GM12874 (cell line): ENCODE data around the gene DNAJB8.

ENCODE experiments used
- CTCF ChIP-seq: IDR thresholded peaks from 2 replicates; pipeline ENCODE4 v1.5.1; 2011; ENCODE audit warnings: low read depth, mild to moderate bottlenecking, control low read depth, low read length, moderate library complexity; ENCODE audit not compliant: insufficient read depth

DNAJB8 gene

GRCh38 chr3:128426128-128426921 lies 40.4 kb downstream of the DNAJB8 start:
- TF ChIP-seq CTCF = peak; percentile 93

- TF ChIP-seq CTCF = no peak
Observed at GRCh38 chr3:128425846-128426127, 40.9 kb downstream of the DNAJB8 start.

- no peak for TF ChIP-seq CTCF
Observed at GRCh38 chr3:128425142-128425845, 41.4 kb downstream of the DNAJB8 start.

DNA sequence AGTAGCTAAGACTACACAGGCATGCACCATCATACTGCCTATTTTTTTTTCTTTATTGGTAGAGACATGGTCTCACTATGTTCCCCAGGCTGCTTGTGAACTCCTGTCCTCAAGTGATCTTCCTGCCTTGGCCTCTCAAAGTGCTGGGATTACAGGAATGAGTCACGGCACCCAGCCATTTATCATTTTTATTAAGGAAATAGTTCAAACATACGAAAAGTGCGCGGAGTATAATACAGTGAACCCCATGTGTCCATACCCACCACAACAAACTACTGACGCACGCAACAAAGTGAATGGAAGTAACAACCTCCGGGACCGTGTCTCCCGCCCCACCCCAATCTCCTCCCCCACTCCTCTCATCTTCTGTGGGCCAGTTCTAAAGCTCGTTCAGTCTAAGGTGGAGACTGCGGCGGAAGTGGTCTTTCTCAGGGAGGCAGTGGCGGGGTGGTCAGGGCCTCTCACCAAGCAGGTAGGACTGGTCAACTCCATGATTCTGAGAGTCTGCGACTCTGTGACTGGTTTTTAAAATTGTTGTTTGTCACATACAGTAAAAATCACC lies 42.1 kb downstream of the DNAJB8 start:
- TF ChIP-seq CTCF = no peak

- no peak for TF ChIP-seq CTCF
Observed at GRCh38 chr3:128423525-128424147, 43.1 kb downstream of the DNAJB8 start.

- no peak for TF ChIP-seq CTCF
Observed at GRCh38 chr3:128422762-128423524, 43.7 kb downstream of the DNAJB8 start.

GRCh38 chr3:128421966-128422365 lies 44.7 kb downstream of the DNAJB8 start:
- TF ChIP-seq CTCF = no peak
